Lower leg skin (tissue), 4 donors: ENCODE measurements around the gene DHX58. TPM values are rescaled to one million over a fixed set of nuclear protein-coding genes. Genes with fewer than 3 reads are reported as not detected.

ENCODE experiments used
- DNase-seq, 2 donors: peaks; one replicate each; pipeline ENCODE4 v3.0.0-alpha.2; 2019; ENCODE audit warnings: low spot score in 2 of 2
- H3K4me3 ChIP-seq: fragments of 200-600 bp; sonication (generic); 2 replicates; pipeline ENCODE4 v1.5.1; 2017; ENCODE audit warnings: mild to moderate bottlenecking, low read depth; ENCODE audit not compliant: poor library complexity, severe bottlenecking
- POLR2A ChIP-seq, 2 donors: fragments of 450-650 bp; IDR thresholded peaks; one replicate each; pipeline ENCODE4 v1.6.1; 2016 to 2017; ENCODE audit warnings: antibody characterized with exemption in 2 of 2, mild to moderate bottlenecking in 1 of 2, moderate library complexity in 1 of 2
- WGBS, 2 donors: methylation state at CpG; one replicate each; pipeline ENCODE4 v1.1.5; 2018; 5-methylcytosine and 5-hydroxymethylcytosine counted together
- intact Hi-C: fragments of 100-400 bp; cut with DNase I; formaldehyde crosslinking; loops from one replicate; pipeline ENCODE4 v1.15.0; 2023; ENCODE audit warnings: low total_unique reads
- total RNA-seq, 4 donors: library from RNA; depleted of rRNA; stranded (reverse); fragments of >200 nt; gene quantifications; one replicate each; pipeline ENCODE4 v1.1.0, GENCODE V29; 2016
- TF ChIP-seq, protein P1 (sequence below), 3 donors: fragments of 450-650 bp; IDR thresholded peaks; one replicate each; pipeline ENCODE4 v1.5.1; 2016; ENCODE audit warnings: antibody characterized with exemption in 3 of 3, mild to moderate bottlenecking in 3 of 3, moderate library complexity in 2 of 3

DHX58 gene
- total RNA-seq, 4 donors from 2014 or later, result 7.5 to 16.5 (median 12.1) TPM

GRCh38 chr17:42120161-42120769 lies 7.8 kb upstream of the DHX58 start:
- DNase-seq, result no peak
- intact Hi-C loops, result no loop called here
- 41 to 47% methylated on average over 7 of the region's 7 CpGs for WGBS, 2 donors
- H3K4me3 ChIP-seq, result no peak overlapping the region
- TF ChIP-seq, protein P1, sequence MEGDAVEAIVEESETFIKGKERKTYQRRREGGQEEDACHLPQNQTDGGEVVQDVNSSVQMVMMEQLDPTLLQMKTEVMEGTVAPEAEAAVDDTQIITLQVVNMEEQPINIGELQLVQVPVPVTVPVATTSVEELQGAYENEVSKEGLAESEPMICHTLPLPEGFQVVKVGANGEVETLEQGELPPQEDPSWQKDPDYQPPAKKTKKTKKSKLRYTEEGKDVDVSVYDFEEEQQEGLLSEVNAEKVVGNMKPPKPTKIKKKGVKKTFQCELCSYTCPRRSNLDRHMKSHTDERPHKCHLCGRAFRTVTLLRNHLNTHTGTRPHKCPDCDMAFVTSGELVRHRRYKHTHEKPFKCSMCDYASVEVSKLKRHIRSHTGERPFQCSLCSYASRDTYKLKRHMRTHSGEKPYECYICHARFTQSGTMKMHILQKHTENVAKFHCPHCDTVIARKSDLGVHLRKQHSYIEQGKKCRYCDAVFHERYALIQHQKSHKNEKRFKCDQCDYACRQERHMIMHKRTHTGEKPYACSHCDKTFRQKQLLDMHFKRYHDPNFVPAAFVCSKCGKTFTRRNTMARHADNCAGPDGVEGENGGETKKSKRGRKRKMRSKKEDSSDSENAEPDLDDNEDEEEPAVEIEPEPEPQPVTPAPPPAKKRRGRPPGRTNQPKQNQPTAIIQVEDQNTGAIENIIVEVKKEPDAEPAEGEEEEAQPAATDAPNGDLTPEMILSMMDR (IDR thresholded peaks at IDR 0.05), result no peak
- TF ChIP-seq POLR2A (IDR thresholded peaks at IDR 0.05), result no peak

GRCh38 chr17:42119301-42119700 lies 6.8 kb upstream of the DHX58 start:
- H3K4me3 ChIP-seq, result no peak overlapping the region
- intact Hi-C loops, result loop anchor here (5.0 to 10.0 kb wide), 2 partner anchors 52 to 154 kb away; partner anchors contain the start of gene CNP
- no peak for DNase-seq
- TF ChIP-seq, protein P1 (IDR thresholded peaks at IDR 0.05), result no peak
- no peak for TF ChIP-seq POLR2A (IDR thresholded peaks at IDR 0.05)
- 86 to 90% methylated on average over 18 of the region's 18 CpGs for WGBS, 2 donors

GRCh38 chr17:42118545-42118944 lies 6.0 kb upstream of the DHX58 start:
- intact Hi-C loops, result loop anchor here (5.0 to 10.0 kb wide), 2 partner anchors 51 to 154 kb away; partner anchors contain the start of gene CNP
- TF ChIP-seq, protein P1 (IDR thresholded peaks at IDR 0.05), result no peak
- TF ChIP-seq POLR2A (IDR thresholded peaks at IDR 0.05), result no peak
- H3K4me3 ChIP-seq, result no peak overlapping the region
- 48 to 52% methylated on average over 1 to 2 of the region's 2 CpGs for WGBS, 2 donors
- DNase-seq, result no peak

DNA sequence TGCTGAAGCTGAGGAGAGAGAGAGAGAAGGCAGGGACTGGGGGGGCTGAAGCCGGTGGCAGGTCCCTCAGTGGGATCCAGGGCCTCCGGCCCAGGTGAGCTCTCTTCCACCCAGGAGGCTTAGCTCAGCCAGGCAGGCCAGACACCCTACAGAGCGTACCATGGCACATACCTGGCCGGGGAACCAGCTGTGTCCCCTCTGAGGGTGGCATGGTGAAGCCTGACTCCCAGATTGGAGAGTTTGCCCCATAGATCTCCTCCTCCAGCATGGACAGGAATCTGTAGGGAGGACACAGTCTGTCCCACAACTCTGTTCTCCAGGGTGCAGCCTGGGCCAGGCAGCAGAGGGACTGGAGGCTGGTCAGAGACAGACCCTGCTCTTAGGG lies 5.6 kb upstream of the DHX58 start:
- 88 to 93% methylated on average over 4 of the region's 4 CpGs for WGBS, 2 donors
- DNase-seq, result no peak
- TF ChIP-seq, protein P1 (IDR thresholded peaks at IDR 0.05), result no peak
- H3K4me3 ChIP-seq, result no peak overlapping the region
- intact Hi-C loops, result loop anchor here (5.0 to 10.0 kb wide), 2 partner anchors 51 to 153 kb away; partner anchors contain the start of gene CNP

DNA sequence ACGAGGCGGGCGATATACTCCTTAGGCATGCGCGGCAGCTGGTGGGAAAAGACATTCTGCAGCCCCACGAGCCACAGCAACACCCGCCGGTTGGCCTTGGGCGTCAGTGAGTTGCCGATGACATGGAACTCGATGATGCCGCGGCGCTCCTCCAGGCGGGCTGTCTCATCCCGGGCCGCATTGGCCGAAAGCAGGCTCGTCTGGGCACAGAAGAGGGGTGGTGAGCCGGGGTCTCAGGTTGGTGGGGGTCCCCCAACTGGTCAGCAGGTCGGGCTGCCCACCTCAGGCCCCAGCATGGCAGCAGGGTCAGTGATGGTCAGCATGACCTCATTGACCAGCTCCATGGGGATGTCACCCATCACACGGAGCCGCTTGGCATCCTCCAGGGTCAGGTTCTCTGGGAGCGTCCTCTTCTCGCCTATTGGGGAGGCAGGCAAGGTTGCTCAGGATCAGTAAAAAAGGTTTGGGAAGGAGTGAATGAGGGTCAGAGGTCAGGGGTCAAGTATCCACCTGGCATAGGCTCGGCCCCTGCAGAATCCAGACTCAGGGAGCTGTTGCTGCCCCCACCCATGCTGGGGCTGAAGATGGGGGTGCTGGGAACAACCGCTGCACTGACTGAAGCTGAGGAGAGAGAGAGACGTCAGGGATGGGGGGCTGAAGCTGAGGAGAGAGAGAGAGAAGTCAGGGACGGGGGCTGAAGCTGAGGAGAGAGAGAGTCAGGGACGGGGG lies 5.0 kb upstream of the DHX58 start:
- TF ChIP-seq POLR2A (IDR thresholded peaks at IDR 0.05), result no peak
- TF ChIP-seq, protein P1 (IDR thresholded peaks at IDR 0.05), result no peak
- intact Hi-C loops, result loop anchor here (2.0 to 10.0 kb wide), 3 partner anchors 50 to 153 kb away; partner anchors contain the start of gene CNP
- WGBS, 2 donors, result 83 to 84% methylated on average over 30 of the region's 30 CpGs
- no peak for DNase-seq
- H3K4me3 ChIP-seq, result no peak overlapping the region
